GM18519 (cell line): Measurements from ENCODE around the gene KRTAP10-1.

Experiments used
- ATAC-seq: cut with Tn5 transposase; IDR thresholded peaks from one replicate; pipeline ENCODE4 v1.9.1; 2021; ENCODE audit warnings: mild to moderate bottlenecking, moderate library complexity; ENCODE audit not compliant: unreplicated experiment, low FRiP score

KRTAP10-1 gene

GRCh38 chr21:44492567-44493385, 47.2 kb downstream of the KRTAP10-1 start:
- ATAC-seq = no peak

- no peak for ATAC-seq
Measured at GRCh38 chr21:44490816-44491215, 49.2 kb downstream of the KRTAP10-1 start.

- ATAC-seq = no peak
Measured at GRCh38 chr21:44490405-44490804, 49.6 kb downstream of the KRTAP10-1 start.

GRCh38 chr21:44489962-44490361, 50.0 kb downstream of the KRTAP10-1 start:
- ATAC-seq = no peak
